ENCODE results near the gene OR2G6. TPM values are rescaled to one million over a fixed set of nuclear protein-coding genes. Genes with fewer than 3 reads are reported as not detected.

Gene OR2G6
- not detected in 5 replicates for total RNA-seq (2022; extraction: Qiagen RNA extraction)

DNA sequence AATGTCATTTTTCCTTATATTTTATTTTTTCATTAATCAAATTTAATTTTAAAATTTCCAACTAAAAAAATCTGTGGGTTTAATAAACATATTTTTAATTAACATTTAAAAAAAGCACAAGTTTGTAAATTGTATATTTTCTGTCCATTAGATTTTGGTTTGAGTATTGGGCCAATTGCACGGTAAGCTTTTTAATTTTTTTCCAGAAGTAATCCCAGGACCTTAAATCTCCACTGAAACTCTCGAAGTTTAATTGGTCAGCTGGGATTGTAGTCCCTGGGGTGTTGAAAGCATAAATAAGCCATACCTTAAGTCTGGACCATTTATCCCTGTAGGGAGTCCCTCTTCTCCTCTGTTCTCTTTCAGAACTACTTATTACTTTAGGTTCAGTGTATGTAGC, at the start of gene OR2G6:
OR2G6 (plus strand) TSS at position 301 of the 400 bp plus-strand sequence. CDS start 13,574 bp downstream, outside the sequence.

DNA sequence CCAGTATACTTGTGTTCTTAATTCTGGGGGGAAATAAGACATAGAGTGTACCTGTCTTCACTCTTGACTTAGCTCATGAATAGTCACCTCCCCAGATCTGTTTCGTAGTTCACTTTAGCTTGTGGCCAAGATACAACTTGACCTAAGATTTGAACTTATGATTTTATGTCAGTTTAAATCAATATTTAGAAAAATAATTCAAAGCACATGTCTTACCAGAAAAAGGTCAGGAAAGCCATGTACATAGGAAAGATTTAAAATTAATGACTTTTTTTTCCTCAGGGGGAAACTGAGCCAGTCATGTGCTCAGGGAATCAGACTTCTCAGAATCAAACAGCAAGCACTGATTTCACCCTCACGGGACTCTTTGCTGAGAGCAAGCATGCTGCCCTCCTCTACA, 34.8 kb upstream of the OR2G6 start, which contains the start of gene OR2T3:
OR2T3 (plus strand) TSS at position 301 of the 400 bp plus-strand sequence; CDS start at position 301, 0 bp downstream.

DNA sequence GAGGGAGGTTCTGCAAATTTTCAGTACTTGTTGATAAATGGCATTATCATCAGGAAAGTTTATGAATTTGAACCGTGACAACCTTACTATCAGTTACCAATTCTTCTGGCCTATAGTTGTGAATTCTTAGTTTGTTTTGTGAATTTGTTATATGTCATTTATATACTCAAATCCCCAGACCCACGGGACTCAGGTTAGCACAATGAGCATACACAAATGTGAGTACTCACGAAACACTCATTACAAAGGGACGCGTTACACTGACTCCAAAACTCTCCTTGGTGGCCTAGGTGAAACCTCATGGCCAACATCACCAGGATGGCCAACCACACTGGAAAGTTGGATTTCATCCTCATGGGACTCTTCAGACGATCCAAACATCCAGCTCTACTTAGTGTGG, 19.6 kb upstream of the OR2G6 start, which contains the start of gene OR2T5:
OR2T5 (plus strand) TSS at position 301 of the 400 bp plus-strand sequence; CDS start at position 301, 0 bp downstream.

DNA sequence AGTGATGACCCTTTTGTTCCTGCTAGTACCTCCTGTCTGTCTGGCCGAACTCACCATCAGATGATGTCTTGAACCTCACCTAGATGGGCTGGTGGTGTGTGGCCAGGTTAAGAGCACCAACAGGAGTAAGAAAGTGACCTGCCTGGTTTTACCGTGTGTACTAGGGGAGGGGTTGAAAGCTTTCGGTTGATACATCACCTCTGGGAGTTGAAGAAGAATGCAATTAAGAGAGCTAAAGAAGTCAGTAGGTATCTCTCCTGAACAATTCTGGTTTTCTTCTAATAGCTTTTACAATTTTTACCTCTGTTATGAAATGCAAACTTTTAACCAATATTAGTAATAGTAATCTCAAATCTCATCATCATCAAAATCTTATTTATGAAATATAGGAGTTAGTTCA, 54.8 kb downstream of the OR2G6 start, which contains the start of gene OR2T29:
OR2T29 (minus strand) TSS at position 101 of the 400 bp plus-strand sequence. CDS start 3,281 bp downstream, outside the sequence.

DNA sequence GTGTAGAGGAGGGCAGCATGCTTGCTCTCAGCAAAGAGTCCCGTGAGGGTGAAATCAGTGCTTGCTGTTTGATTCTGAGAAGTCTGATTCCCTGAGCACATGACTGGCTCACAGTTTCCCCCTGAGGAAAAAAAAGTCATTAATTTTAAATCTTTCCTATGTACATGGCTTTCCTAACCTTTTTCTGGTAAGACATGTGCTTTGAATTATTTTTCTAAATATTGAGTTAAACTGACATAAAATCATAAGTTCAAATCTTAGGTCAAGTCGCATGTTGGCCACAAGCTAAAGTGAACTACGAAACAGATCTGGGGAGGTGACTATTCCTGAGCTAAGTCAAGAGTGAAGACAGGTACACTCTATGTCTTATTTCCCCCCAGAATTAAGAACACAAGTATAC, 66.8 kb downstream of the OR2G6 start, which contains the start of gene OR2T34:
OR2T34 (minus strand) TSS at position 101 of the 400 bp plus-strand sequence; CDS start at position 101, 0 bp downstream.

Other genes starting within 250 kb of the OR2G6 start
- gene OR2T33, start 230.1 kb upstream of the OR2G6 start, total RNA-seq (2022; extraction: Qiagen RNA extraction), result not detected in 5 replicates
- not detected in 5 replicates for gene OR2T12, start 204.6 kb upstream of the OR2G6 start, total RNA-seq (2022; extraction: Qiagen RNA extraction)
- not detected in 5 replicates for gene OR2M7, start 183.5 kb upstream of the OR2G6 start, total RNA-seq (2022; extraction: Qiagen RNA extraction)
- not detected in 5 replicates for gene OR14C36, start 159.3 kb upstream of the OR2G6 start, total RNA-seq (2022; extraction: Qiagen RNA extraction)
- gene OR2T4, start 146.4 kb upstream of the OR2G6 start, total RNA-seq (2022; extraction: Qiagen RNA extraction), result not detected in 5 replicates
- gene OR2T6, start 132.3 kb upstream of the OR2G6 start, total RNA-seq (2022; extraction: Qiagen RNA extraction), result not detected in 5 replicates
- gene OR2T1, start 105.0 kb upstream of the OR2G6 start, total RNA-seq (2022; extraction: Qiagen RNA extraction), result not detected in 5 replicates
- not detected in 5 replicates for gene OR2T2, start 62.4 kb upstream of the OR2G6 start, total RNA-seq (2022; extraction: Qiagen RNA extraction)
- not detected in 5 replicates for gene OR2T3, start 34.7 kb upstream of the OR2G6 start, total RNA-seq (2022; extraction: Qiagen RNA extraction)
- not detected in 5 replicates for gene OR2T5, start 19.5 kb upstream of the OR2G6 start, total RNA-seq (2022; extraction: Qiagen RNA extraction)
- gene OR2T29, start 54.7 kb downstream of the OR2G6 start, total RNA-seq (2022; extraction: Qiagen RNA extraction), result not detected in 5 replicates
- not detected in 5 replicates for gene OR2T34, start 66.7 kb downstream of the OR2G6 start, total RNA-seq (2022; extraction: Qiagen RNA extraction)
- gene OR2T10, start 89.6 kb downstream of the OR2G6 start, total RNA-seq (2022; extraction: Qiagen RNA extraction), result not detected in 5 replicates
- not detected in 5 replicates for gene OR2T11, start 127.0 kb downstream of the OR2G6 start, total RNA-seq (2022; extraction: Qiagen RNA extraction)
- not detected in 5 replicates for gene OR2T35, start 137.2 kb downstream of the OR2G6 start, total RNA-seq (2022; extraction: Qiagen RNA extraction)
- gene OR2T27, start 147.5 kb downstream of the OR2G6 start, total RNA-seq (2022; extraction: Qiagen RNA extraction), result not detected in 5 replicates
- gene OR14I1, start 194.7 kb downstream of the OR2G6 start, total RNA-seq (2022; extraction: Qiagen RNA extraction), result not detected in 5 replicates
- 0.09 to 0.15 TPM (median 0.11 TPM) in 4 of 5 replicates, not detected in the other for gene LYPD8, start 247.7 kb downstream of the OR2G6 start, total RNA-seq (2022; extraction: Qiagen RNA extraction)